ENCODE measurements around the gene SMG6.

GRCh38 chr17:2181206-2181896 lies 122.2 kb downstream of the SMG6 start:
- TF ChIP-seq CTCF (conservative IDR thresholded peaks at IDR 0.05; ENCODE audit: low read depth, low read length) (no peak), EZH2 (IDR thresholded peaks at IDR 0.05; ENCODE audit: borderline replicate concordance, low read depth, low read length, poor library complexity, severe bottlenecking) (no peak)
